Astrocyte (in vitro differentiated cells and primary cell): ENCODE measurements around the gene UNC45B. TPM values are rescaled to one million over a fixed set of nuclear protein-coding genes. Genes with fewer than 3 reads are reported as not detected.

Experiments used
- DNase-seq: peaks from one replicate; pipeline ENCODE4 v3.0.0-alpha.2; 2010; ENCODE audit warnings: low read depth
- FAIRE-seq: peaks from 2 replicates; lab custom pipeline; 2011; peaks lifted over from hg19 to GRCh38; lab: Jason Lieb, UNC
- H2AFZ ChIP-seq: 2 replicates; pipeline ENCODE4 v1.6.0; 2012; ENCODE audit warnings: low read depth, low read length, inconsistent platforms
- H3K27ac ChIP-seq: 2 replicates; pipeline ENCODE4 v1.5.1; 2011; ENCODE audit warnings: low read depth, low read length, inconsistent platforms
- H3K27me3 ChIP-seq: 2 replicates; pipeline ENCODE4 v1.6.0; 2011; ENCODE audit warnings: low read length, inconsistent platforms; ENCODE audit not compliant: insufficient read depth
- H3K36me3 ChIP-seq: 2 replicates; pipeline ENCODE4 v1.5.1; 2011; ENCODE audit warnings: low read length, inconsistent platforms; ENCODE audit not compliant: insufficient read depth
- H3K4me1 ChIP-seq: 2 replicates; pipeline ENCODE4 v1.5.1; 2011; ENCODE audit warnings: low read length, inconsistent platforms; ENCODE audit not compliant: insufficient read depth
- H3K4me2 ChIP-seq: 2 replicates; pipeline ENCODE4 v1.6.0; 2012; ENCODE audit warnings: low read length, inconsistent platforms
- H3K4me3 ChIP-seq: 2 replicates; pipeline ENCODE4 v1.5.1; 2011; ENCODE audit warnings: low read depth, mild to moderate bottlenecking, low read length, inconsistent platforms; ENCODE audit not compliant: insufficient read depth
- H3K79me2 ChIP-seq: 2 replicates; pipeline ENCODE4 v1.6.0; 2012; ENCODE audit warnings: mild to moderate bottlenecking, low read length, inconsistent platforms; ENCODE audit not compliant: insufficient read depth
- H3K9ac ChIP-seq: 2 replicates; pipeline ENCODE4 v1.6.0; 2012; ENCODE audit warnings: mild to moderate bottlenecking, low read length, inconsistent platforms
- H3K9me3 ChIP-seq: 2 replicates; pipeline ENCODE4 v1.5.1; 2012; ENCODE audit warnings: low read depth, mild to moderate bottlenecking, low read length, inconsistent platforms; ENCODE audit not compliant: insufficient read depth
- H4K20me1 ChIP-seq: 2 replicates; pipeline ENCODE4 v1.6.0; 2012; ENCODE audit warnings: low read length, inconsistent platforms; ENCODE audit not compliant: insufficient read depth
- H3K27ac Mint-ChIP-seq: one replicate; pipeline ENCODE4 v1.8.0; 2021; ENCODE audit warnings: mild to moderate bottlenecking, mixed read lengths; ENCODE audit not compliant: unreplicated experiment
- H3K27me3 Mint-ChIP-seq: one replicate; pipeline ENCODE4 v1.8.0; 2021; ENCODE audit warnings: low read depth, mixed read lengths; ENCODE audit not compliant: unreplicated experiment
- H3K36me3 Mint-ChIP-seq: one replicate; pipeline ENCODE4 v1.8.0; 2021; ENCODE audit warnings: low read depth, mixed read lengths; ENCODE audit not compliant: unreplicated experiment
- H3K4me1 Mint-ChIP-seq: one replicate; pipeline ENCODE4 v1.8.0; 2021; ENCODE audit warnings: low read depth, mixed read lengths; ENCODE audit not compliant: unreplicated experiment
- H3K4me3 Mint-ChIP-seq: one replicate; pipeline ENCODE4 v1.8.0; 2021; ENCODE audit warnings: mild to moderate bottlenecking, moderate library complexity, mixed read lengths; ENCODE audit not compliant: unreplicated experiment
- H3K9me3 Mint-ChIP-seq: one replicate; pipeline ENCODE4 v1.8.0; 2021; ENCODE audit warnings: mild to moderate bottlenecking, mixed read lengths; ENCODE audit not compliant: unreplicated experiment
- CTCF ChIP-seq: IDR thresholded peaks from 2 replicates; pipeline ENCODE4 v1.5.1; 2011; ENCODE audit warnings: low read depth, mild to moderate bottlenecking, inconsistent platforms, low read length, moderate library complexity; ENCODE audit not compliant: insufficient read depth
- EZH2 ChIP-seq: IDR thresholded peaks from 2 replicates; pipeline ENCODE4 v1.6.1; 2012; ENCODE audit warnings: mild to moderate bottlenecking, low read length, inconsistent platforms; ENCODE audit not compliant: insufficient read depth
- total RNA-seq: library from RNA; stranded (reverse); gene quantifications from 2 replicates; pipeline ENCODE4 v1.2.1, GENCODE V29; 2021

UNC45B gene
- total RNA-seq, 1 donor from 2014 or later, result 0.05 TPM

GRCh38 chr17:35164716-35165115 lies 17.1 kb downstream of the UNC45B start:
- DNase-seq (no peak), FAIRE-seq (no peak)
- Histone ChIP-seq H3K79me2 (no peaks in the 10 kb centered on the region), H3K27ac (no peak overlapping the region), H4K20me1 (no peaks in the 10 kb centered on the region), H3K36me3 (no peaks in the 10 kb centered on the region), H3K9me3 (no peaks in the 10 kb centered on the region), H3K4me2 (no peak overlapping the region), H3K4me3 (no peak overlapping the region), H2AFZ (no peak overlapping the region), H3K27me3 (peaks cover 6% of the 10 kb centered on the region), H3K4me1 (no peaks in the 10 kb centered on the region), H3K9ac (no peak overlapping the region)
- no peak overlapping the region for H3K27ac Mint-ChIP-seq
- no peaks in the 10 kb centered on the region for H3K9me3 Mint-ChIP-seq
- TF ChIP-seq CTCF, result no peak
- no peak for TF ChIP-seq EZH2
- peaks cover 5% of the 10 kb centered on the region for H3K4me1 Mint-ChIP-seq
- H3K4me3 Mint-ChIP-seq, result no peak overlapping the region
- peaks cover 15% of the 10 kb centered on the region for H3K27me3 Mint-ChIP-seq
- no peaks in the 10 kb centered on the region for H3K36me3 Mint-ChIP-seq

DNA sequence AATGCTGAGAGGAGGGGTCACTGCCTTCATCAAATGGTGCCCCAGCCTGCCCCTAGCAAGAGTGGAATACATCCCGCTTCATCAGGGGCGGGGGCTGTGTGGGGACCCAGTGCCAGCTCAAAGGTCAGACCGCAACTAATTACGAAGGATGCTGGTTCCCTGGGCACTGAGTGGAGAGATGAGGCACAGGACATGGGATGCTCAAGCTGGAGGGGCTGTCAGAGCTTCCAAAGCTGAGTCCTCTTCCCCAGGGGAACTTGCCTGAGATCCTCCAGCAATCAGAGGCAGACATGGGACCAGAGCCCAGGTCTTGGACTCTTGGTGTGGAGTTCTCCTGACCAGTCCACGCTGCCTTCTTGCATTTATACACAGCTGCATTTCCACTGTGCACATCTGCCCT lies 18.9 kb downstream of the UNC45B start:
- Mint-ChIP-seq H3K27ac (no peak overlapping the region), H3K9me3 (no peaks in the 10 kb centered on the region), H3K4me3 (no peak overlapping the region), H3K4me1 (peaks cover 2% of the 10 kb centered on the region), H3K27me3 (peaks cover 16% of the 10 kb centered on the region), H3K36me3 (no peaks in the 10 kb centered on the region)
- H3K9me3 ChIP-seq, result no peaks in the 10 kb centered on the region
- DNase-seq, result no peak
- no peaks in the 10 kb centered on the region for H3K4me1 ChIP-seq
- no peaks in the 10 kb centered on the region for H4K20me1 ChIP-seq
- H2AFZ ChIP-seq, result no peak overlapping the region
- no peak overlapping the region for H3K4me2 ChIP-seq
- peaks cover 2% of the 10 kb centered on the region for H3K27me3 ChIP-seq
- no peak overlapping the region for H3K4me3 ChIP-seq
- H3K79me2 ChIP-seq, result no peaks in the 10 kb centered on the region
- TF ChIP-seq CTCF (no peak), EZH2 (no peak)
- no peak for FAIRE-seq
- H3K9ac ChIP-seq, result no peak overlapping the region
- no peaks in the 10 kb centered on the region for H3K36me3 ChIP-seq
- H3K27ac ChIP-seq, result no peak overlapping the region

GRCh38 chr17:35167046-35167445 lies 19.4 kb downstream of the UNC45B start:
- H3K27me3 ChIP-seq, result peaks cover 2% of the 10 kb centered on the region
- H3K9me3 ChIP-seq, result no peaks in the 10 kb centered on the region
- TF ChIP-seq EZH2 (no peak), CTCF (no peak)
- no peak overlapping the region for H3K9ac ChIP-seq
- DNase-seq (no peak), FAIRE-seq (no peak)
- H4K20me1 ChIP-seq, result no peaks in the 10 kb centered on the region
- no peak overlapping the region for H3K27ac Mint-ChIP-seq
- no peak overlapping the region for H3K4me2 ChIP-seq
- H3K36me3 ChIP-seq, result no peaks in the 10 kb centered on the region
- H3K4me3 ChIP-seq, result no peak overlapping the region
- H2AFZ ChIP-seq, result no peak overlapping the region
- H3K27me3 Mint-ChIP-seq, result peaks cover 15% of the 10 kb centered on the region
- no peaks in the 10 kb centered on the region for H3K4me1 ChIP-seq
- no peaks in the 10 kb centered on the region for H3K36me3 Mint-ChIP-seq
- no peak overlapping the region for H3K27ac ChIP-seq
- no peak overlapping the region for H3K4me3 Mint-ChIP-seq
- no peaks in the 10 kb centered on the region for H3K79me2 ChIP-seq
- H3K4me1 Mint-ChIP-seq, result peaks cover 2% of the 10 kb centered on the region
- H3K9me3 Mint-ChIP-seq, result no peaks in the 10 kb centered on the region
